Skeletal muscle satellite cell (primary cell): Measurements from ENCODE around the gene CLNS1A.

Experiments used
- H3K27me3 ChIP-seq: 2 replicates; pipeline ENCODE4 v1.7.0; 2013; ENCODE audit warnings: low read length; ENCODE audit not compliant: control insufficient read depth, insufficient read depth
- H3K36me3 ChIP-seq: 2 replicates; pipeline ENCODE4 v1.7.0; 2013; ENCODE audit warnings: mild to moderate bottlenecking, control low read depth, low read length; ENCODE audit not compliant: insufficient read depth
- H3K4me1 ChIP-seq: 2 replicates; pipeline ENCODE4 v1.7.0; 2013; ENCODE audit warnings: low read length; ENCODE audit not compliant: control insufficient read depth, insufficient read depth
- H3K4me2 ChIP-seq: 2 replicates; pipeline ENCODE4 v1.7.0; 2013; ENCODE audit warnings: mild to moderate bottlenecking, low read length
- H3K4me3 ChIP-seq: 2 replicates; pipeline ENCODE4 v1.7.0; 2013; ENCODE audit warnings: low read length
- H3K9ac ChIP-seq: 2 replicates; pipeline ENCODE4 v1.7.0; 2013; ENCODE audit warnings: mild to moderate bottlenecking, low read depth, low read length, moderate library complexity
- H3K9me3 ChIP-seq: replicated peaks from 2 replicates; pipeline ENCODE4 v1.7.0; 2013; ENCODE audit warnings: mild to moderate bottlenecking, control low read depth, low read length

CLNS1A gene

DNA sequence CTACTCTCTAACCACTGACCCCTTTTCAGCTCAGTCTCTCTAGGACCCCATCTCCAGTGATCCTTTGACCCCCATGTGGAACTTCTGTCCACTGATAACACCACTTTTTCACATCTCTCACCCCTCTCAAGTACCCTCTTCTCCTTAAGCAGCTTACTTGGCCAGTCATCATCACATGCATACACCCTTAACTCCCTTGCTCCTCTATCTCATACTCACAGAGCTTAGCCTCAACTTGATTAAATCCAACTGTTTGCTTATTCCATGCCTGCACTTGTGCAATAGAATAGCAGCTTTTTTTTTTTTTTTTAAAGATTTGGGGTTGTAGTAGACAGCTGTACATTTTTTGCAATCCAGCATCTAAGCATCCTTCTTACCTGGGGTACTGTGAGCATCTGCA, 25.7 kb downstream of the CLNS1A start:
- Histone ChIP-seq H3K27me3 (no peaks in the 10 kb centered on the region), H3K4me3 (no peak overlapping the region), H3K9me3 (no peaks in the 10 kb centered on the region), H3K36me3 (peaks cover 36% of the 10 kb centered on the region), H3K4me1 (no peaks in the 10 kb centered on the region), H3K4me2 (no peak overlapping the region), H3K9ac (no peak overlapping the region)

GRCh38 chr11:77609234-77609633, 28.4 kb downstream of the CLNS1A start:
- no peaks in the 10 kb centered on the region for H3K27me3 ChIP-seq
- H3K4me2 ChIP-seq, result no peak overlapping the region
- no peaks in the 10 kb centered on the region for H3K4me1 ChIP-seq
- peaks cover 24% of the 10 kb centered on the region for H3K36me3 ChIP-seq
- no peaks in the 10 kb centered on the region for H3K9me3 ChIP-seq
- no peak overlapping the region for H3K9ac ChIP-seq
- no peak overlapping the region for H3K4me3 ChIP-seq

DNA sequence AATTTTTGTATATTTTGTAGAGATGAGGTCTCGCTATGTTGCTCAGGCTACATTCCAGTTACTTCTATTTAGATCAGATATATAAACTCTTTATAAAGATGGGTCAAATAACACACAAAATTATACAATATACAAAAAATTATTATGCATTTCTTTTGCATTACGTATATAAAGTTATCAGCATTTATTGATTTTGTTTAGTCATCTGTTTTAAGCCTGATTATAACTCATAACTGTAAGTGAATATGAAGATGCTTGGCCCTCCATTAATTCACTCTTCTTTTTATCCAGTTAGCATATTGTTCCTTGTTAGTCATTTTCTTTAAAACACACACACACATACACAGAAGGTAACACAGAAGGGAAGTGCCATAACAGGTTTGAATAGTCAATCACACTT, 33.3 kb downstream of the CLNS1A start:
- no peak overlapping the region for H3K4me2 ChIP-seq
- peaks cover 7% of the 10 kb centered on the region for H3K36me3 ChIP-seq
- peaks cover 23% of the 10 kb centered on the region for H3K4me1 ChIP-seq
- H3K9ac ChIP-seq, result no peak overlapping the region
- no peaks in the 10 kb centered on the region for H3K9me3 ChIP-seq
- no peaks in the 10 kb centered on the region for H3K27me3 ChIP-seq
- no peak overlapping the region for H3K4me3 ChIP-seq

DNA sequence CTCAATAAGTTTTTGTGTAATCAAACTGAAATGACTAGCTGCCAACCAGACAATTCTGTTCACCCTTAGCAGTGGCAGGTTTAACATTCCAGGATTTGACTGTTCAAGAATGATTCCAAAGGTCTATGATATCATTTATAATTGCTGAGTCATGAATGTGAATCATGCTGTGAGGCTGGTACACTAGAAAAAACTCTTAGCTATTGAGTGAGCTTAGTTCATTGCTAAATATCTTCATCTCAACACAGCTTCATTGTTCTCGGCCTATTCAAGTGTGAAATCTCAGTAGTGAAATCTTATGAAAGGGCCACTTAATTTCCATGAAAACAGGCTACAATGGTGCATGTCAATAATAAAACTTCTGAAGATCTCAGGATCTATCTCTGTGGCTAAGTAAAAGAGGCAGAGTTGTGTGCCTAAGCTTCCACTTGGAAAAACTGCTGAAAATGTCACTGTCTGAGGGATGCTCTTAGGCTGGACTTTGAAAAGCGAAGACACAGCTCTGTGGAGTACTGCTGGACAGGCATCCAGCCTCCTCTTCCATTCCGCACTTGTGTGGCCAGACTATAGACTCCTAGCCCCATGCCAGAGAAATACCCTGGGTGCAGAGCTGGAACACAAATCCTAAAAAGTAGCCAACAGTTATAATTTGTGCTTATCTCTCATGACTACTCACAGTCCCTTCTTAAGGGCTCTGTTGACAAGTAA, 35.1 kb downstream of the CLNS1A start:
- Histone ChIP-seq H3K27me3 (no peaks in the 10 kb centered on the region), H3K36me3 (peaks cover 7% of the 10 kb centered on the region), H3K4me2 (peak overlapping the region; percentile 61), H3K4me3 (peak overlapping the region; percentile 14), H3K9ac (peak overlapping the region; percentile 48), H3K9me3 (no peaks in the 10 kb centered on the region), H3K4me1 (peaks cover 23% of the 10 kb centered on the region)

- H3K9ac ChIP-seq, result no peak overlapping the region
- no peaks in the 10 kb centered on the region for H3K27me3 ChIP-seq
- no peak overlapping the region for H3K4me2 ChIP-seq
- no peaks in the 10 kb centered on the region for H3K9me3 ChIP-seq
- H3K4me3 ChIP-seq, result no peak overlapping the region
- no peaks in the 10 kb centered on the region for H3K36me3 ChIP-seq
- peaks cover 18% of the 10 kb centered on the region for H3K4me1 ChIP-seq
These were observed 39.4 kb downstream of the CLNS1A start for GRCh38 chr11:77598195-77598594.

DNA sequence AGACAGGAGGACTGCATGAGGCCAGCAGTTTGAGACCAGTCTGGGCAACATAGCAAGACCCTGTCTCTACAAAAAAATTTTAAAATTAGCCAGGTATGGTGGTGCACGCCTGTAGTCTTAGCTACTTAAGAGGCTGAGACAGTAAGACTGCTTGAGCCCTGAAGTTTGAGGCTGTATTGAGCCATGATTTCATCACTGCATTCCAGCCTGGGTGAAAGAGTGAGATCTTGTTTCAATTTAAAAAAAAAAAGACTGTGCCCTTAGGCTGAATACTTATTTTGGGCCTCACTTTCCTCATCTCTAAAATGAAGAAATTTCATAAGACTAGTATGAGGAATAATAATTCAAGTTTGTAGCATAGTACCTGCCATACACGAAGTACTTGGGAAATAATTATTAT, 41.0 kb downstream of the CLNS1A start:
- Histone ChIP-seq H3K27me3 (no peaks in the 10 kb centered on the region), H3K4me1 (peaks cover 3% of the 10 kb centered on the region)

GRCh38 chr11:77593883-77594282, 43.7 kb downstream of the CLNS1A start:
- no peak overlapping the region for H3K4me2 ChIP-seq
- no peak overlapping the region for H3K9ac ChIP-seq
- H3K36me3 ChIP-seq, result no peaks in the 10 kb centered on the region
- no peaks in the 10 kb centered on the region for H3K9me3 ChIP-seq
- no peaks in the 10 kb centered on the region for H3K27me3 ChIP-seq
- peaks cover 10% of the 10 kb centered on the region for H3K4me1 ChIP-seq
- no peak overlapping the region for H3K4me3 ChIP-seq

More for the DNA sequence above, 41.0 kb downstream of the CLNS1A start:
- Histone ChIP-seq H3K36me3 (no peaks in the 10 kb centered on the region), H3K9ac (no peak overlapping the region), H3K4me3 (no peak overlapping the region), H3K9me3 (no peaks in the 10 kb centered on the region), H3K4me2 (no peak overlapping the region)

DNA sequence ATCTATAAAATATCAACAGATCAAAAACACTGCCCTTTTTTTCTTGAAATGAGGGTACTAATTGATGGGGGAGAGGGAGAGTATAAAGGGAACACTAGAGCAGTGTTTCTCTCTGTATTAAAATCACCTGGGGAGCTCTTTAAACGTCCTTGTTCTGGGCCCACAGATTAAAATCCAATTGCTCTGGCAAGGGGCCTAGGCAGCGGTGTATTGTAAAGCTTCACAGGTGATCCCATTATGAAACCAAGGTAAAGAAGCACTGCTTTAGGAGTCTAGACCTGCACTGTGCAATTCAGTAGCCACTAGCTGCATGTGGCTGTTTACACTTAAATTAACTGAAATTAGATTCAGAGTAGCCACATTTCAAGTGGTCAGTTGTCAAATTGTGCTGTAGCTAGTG, 44.9 kb downstream of the CLNS1A start:
- no peaks in the 10 kb centered on the region for H3K9me3 ChIP-seq
- no peak overlapping the region for H3K4me3 ChIP-seq
- H3K9ac ChIP-seq, result no peak overlapping the region
- H3K27me3 ChIP-seq, result no peaks in the 10 kb centered on the region
- no peak overlapping the region for H3K4me2 ChIP-seq
- peaks cover 14% of the 10 kb centered on the region for H3K4me1 ChIP-seq
- no peaks in the 10 kb centered on the region for H3K36me3 ChIP-seq

- H3K9ac ChIP-seq, result peak overlapping the region; percentile 77
- H3K36me3 ChIP-seq, result no peaks in the 10 kb centered on the region
- peak overlapping the region; percentile 90 for H3K4me3 ChIP-seq
- H3K4me2 ChIP-seq, result peak overlapping the region; percentile 99
- H3K27me3 ChIP-seq, result no peaks in the 10 kb centered on the region
- no peaks in the 10 kb centered on the region for H3K9me3 ChIP-seq
- H3K4me1 ChIP-seq, result peaks cover 14% of the 10 kb centered on the region
These were observed 47.3 kb downstream of the CLNS1A start for GRCh38 chr11:77590194-77590782.

GRCh38 chr11:77589521-77590193, 47.9 kb downstream of the CLNS1A start, which contains the start of gene AQP11:
Gene AQP11 (plus strand): TSS chr11:77589953. CDS start chr11:77589993, 40 bp downstream.
- Histone ChIP-seq H3K36me3 (no peaks in the 10 kb centered on the region), H3K9me3 (no peaks in the 10 kb centered on the region), H3K4me3 (peak within 1 kb of the TSS; percentile 90), H3K27me3 (no peaks in the 10 kb centered on the region), H3K4me1 (peaks cover 14% of the 10 kb centered on the region), H3K4me2 (peak within 1 kb of the TSS; percentile 99), H3K9ac (peak within 1 kb of the TSS; percentile 77)

DNA sequence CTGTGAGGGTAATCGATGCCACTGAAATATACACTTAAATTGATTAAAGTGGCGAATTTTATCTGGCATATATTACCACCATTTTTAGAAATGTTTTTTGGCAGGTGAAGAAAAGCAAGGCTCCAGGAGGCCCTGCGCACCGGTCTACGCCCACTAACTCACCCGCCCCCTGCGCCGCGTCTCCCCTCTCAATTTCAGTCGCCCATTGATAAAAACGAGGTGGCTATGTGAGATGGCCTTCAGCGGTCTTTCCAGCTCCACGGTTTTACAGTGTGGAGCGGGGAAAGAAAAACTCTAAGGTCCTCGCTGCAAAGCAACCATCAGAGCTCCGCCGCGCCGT, 48.4 kb downstream of the CLNS1A start:
- Histone ChIP-seq H3K4me3 (peak overlapping the region; percentile 90), H3K27me3 (no peaks in the 10 kb centered on the region), H3K9me3 (no peaks in the 10 kb centered on the region), H3K36me3 (no peaks in the 10 kb centered on the region), H3K9ac (peak overlapping the region; percentile 77), H3K4me1 (peaks cover 14% of the 10 kb centered on the region), H3K4me2 (peak overlapping the region; percentile 99)
